ENCODE data around the gene SIRPA.

- no peak for TF ChIP-seq POLR2AphosphoS5 (IDR thresholded peaks at IDR 0.05)
- no peak for TF ChIP-seq POLR2A (IDR thresholded peaks at IDR 0.05)
- TF ChIP-seq CTCF (IDR thresholded peaks at IDR 0.05): no peak
- no peak for TF ChIP-seq EP300 (IDR thresholded peaks at IDR 0.05; ENCODE audit: low read depth)
Measured at GRCh38 chr20:1875183-1875554, 20.0 kb upstream of the SIRPA start.

Data from transverse colon (tissue), 4 donors.